ENCODE measurements around the gene ANKLE2. TPM values are rescaled to one million over a fixed set of nuclear protein-coding genes. Genes with fewer than 3 reads are reported as not detected.
"Not testable (repeated sequence)": the region's sequence is repeated elsewhere in the genome, so short reads cannot be mapped to it uniquely, and the experiment has no call there.

Gene ANKLE2
- total and polyA plus RNA-seq, 5 donors from 2014 or later = 20.5 to 91.6 (median 25.8) TPM

DNA sequence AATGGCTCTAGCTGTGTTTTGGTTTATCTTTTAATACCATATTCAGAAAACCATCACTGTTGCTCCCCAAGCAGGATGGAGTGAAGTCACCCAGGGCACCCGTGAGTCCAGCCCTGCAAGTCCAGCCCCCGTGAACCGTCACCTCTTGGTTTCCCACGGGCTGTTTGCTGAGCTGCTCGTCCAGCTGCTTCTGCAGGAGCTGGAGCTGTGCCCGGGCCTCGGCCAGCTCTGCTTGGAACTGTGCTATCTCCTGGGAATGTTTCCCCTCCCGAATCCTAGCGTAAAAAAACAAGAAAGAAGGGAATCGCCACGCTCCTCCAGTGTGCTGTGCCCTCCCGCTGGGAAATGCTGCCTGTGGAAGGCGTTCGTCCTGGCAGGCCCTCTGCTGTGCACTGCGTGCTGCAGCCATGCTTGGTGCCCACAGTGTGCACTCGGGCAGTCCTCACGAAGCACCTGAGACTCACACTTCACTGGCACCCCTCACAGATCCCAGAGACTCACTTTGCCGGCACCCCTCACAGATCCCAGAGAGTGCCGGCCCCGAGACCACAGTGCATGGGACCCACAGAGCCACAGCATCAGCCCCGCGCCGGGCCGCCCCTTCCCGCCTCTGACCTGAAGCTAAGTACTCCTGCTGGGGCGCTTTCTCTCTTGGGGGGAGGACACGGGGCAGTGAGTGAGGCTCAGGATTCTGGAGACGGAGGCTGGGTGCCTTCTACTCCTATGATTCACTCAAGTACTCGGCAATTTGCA, 15.4 kb upstream of the ANKLE2 start:
- Histone ChIP-seq H3K27me3 (ENCODE audit: control insufficient read depth, insufficient read depth, low read length) (no peaks in the 10 kb centered on the region), H3K9me3 (ENCODE audit: control insufficient read depth in 2 of 2, low read length in 2 of 2) (no peaks in the 10 kb centered on the region), H3K27ac (ENCODE audit: insufficient read depth, low read length, poor library complexity, severe bottlenecking) (no peak overlapping the region), H3K36me3 (ENCODE audit: control insufficient read depth, insufficient read depth, low read length) (peaks cover 58% of the 10 kb centered on the region), H3K4me3 (ENCODE audit: low read depth, low read length) (no peak overlapping the region), H3K4me1 (ENCODE audit: control insufficient read depth, insufficient read depth, low read length, poor library complexity, severe bottlenecking) (peaks cover under 1% of the 10 kb centered on the region)
- Mint-ChIP-seq H3K9me3 (no peaks in the 10 kb centered on the region), H3K36me3 (peaks cover 27% of the 10 kb centered on the region), H3K4me1 (peaks cover 0 to 16% (median 0%) of the 10 kb centered on the region in 4 donors), H3K27me3 (no peaks in the 10 kb centered on the region), H3K27ac (no peak overlapping the region), H3K4me3 (no peak overlapping the region)
- ATAC-seq (ENCODE audit: low read depth in 2 of 2) (no peak), DNase-seq (no peak)

DNA sequence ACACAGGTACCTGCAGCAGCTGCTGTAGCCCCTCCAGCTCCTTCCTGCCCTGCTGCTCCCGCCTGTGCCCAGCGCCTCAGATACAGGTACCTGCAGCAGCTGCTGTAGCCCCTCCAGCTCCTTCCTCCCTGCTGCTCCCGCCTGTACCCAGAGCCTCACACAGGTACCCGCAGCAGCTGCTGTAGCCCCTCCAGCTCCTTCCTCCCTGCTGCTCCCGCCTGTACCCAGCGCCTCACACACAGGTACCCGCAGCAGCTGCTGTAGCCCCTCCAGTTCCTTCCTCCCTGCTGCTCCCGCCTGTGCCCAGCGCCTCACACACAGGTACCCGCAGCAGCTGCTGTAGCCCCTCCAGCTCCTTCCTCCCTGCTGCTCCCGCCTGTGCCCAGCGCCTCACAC, 14.6 kb upstream of the ANKLE2 start:
- not testable (repeated sequence) for H3K9me3 Mint-ChIP-seq; H3K27me3 ChIP-seq (ENCODE audit: control insufficient read depth, insufficient read depth, low read length); H3K4me3 ChIP-seq (ENCODE audit: low read depth, low read length); H3K9me3 ChIP-seq (ENCODE audit: control insufficient read depth in 2 of 2, low read length in 2 of 2); H3K27ac ChIP-seq (ENCODE audit: insufficient read depth, low read length, poor library complexity, severe bottlenecking); DNase-seq; H3K4me1 ChIP-seq (ENCODE audit: control insufficient read depth, insufficient read depth, low read length, poor library complexity, severe bottlenecking); H3K27ac Mint-ChIP-seq; ATAC-seq (ENCODE audit: low read depth in 2 of 2); H3K27me3 Mint-ChIP-seq; H3K4me3 Mint-ChIP-seq
- peaks cover 51% of the 10 kb centered on the region for H3K36me3 ChIP-seq (ENCODE audit: control insufficient read depth, insufficient read depth, low read length)
- peaks cover 2 to 22% (median 5%) of the 10 kb centered on the region in 4 donors for H3K4me1 Mint-ChIP-seq
- H3K36me3 Mint-ChIP-seq = peaks cover 27% of the 10 kb centered on the region

DNA sequence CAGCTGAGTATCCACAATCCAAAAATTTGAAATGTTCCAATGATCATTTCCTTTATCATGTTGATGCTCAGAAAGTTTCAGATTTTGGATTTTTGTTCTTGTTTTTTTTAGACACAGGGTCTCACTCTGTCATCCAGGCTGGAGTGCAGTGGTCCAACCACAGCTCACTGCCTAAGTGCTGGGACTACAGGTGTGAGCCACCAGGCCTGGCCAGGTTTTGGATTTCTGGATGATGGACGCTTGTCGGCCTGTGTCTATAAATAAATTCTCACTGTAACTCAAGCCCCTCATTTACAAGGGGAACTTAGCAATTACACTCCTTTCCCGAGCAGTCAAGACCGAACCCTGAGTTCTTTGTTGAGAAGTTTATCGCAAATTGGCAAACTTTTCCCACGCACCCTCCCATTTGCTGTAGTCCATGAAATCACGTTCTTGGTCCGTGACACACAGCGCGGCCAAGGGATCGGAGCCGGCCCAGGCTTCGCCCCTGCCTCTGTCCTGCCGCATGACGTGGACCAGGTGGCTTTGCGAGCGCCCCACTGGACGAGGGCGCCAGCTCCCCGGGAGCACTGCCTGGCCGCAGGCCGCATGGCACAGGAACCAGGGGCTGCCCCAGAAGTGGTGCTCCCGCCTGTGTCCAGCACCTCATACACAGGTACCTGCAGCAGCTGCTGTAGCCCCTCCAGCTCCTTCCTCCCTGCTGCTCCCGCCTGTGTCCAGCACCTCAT, 14.0 kb upstream of the ANKLE2 start:
- Histone ChIP-seq H3K27ac (ENCODE audit: insufficient read depth, low read length, poor library complexity, severe bottlenecking) (no peak overlapping the region), H3K36me3 (ENCODE audit: control insufficient read depth, insufficient read depth, low read length) (peaks cover 48% of the 10 kb centered on the region), H3K4me3 (ENCODE audit: low read depth, low read length) (no peak overlapping the region), H3K9me3 (ENCODE audit: control insufficient read depth in 2 of 2, low read length in 2 of 2) (no peaks in the 10 kb centered on the region), H3K4me1 (ENCODE audit: control insufficient read depth, insufficient read depth, low read length, poor library complexity, severe bottlenecking) (peaks cover 11% of the 10 kb centered on the region), H3K27me3 (ENCODE audit: control insufficient read depth, insufficient read depth, low read length) (no peaks in the 10 kb centered on the region)
- H3K9me3 Mint-ChIP-seq = no peaks in the 10 kb centered on the region
- H3K36me3 Mint-ChIP-seq = peaks cover 25% of the 10 kb centered on the region
- no peak overlapping the region for H3K4me3 Mint-ChIP-seq
- peaks cover 2 to 25% (median 7%) of the 10 kb centered on the region in 4 donors for H3K4me1 Mint-ChIP-seq
- ATAC-seq (ENCODE audit: low read depth in 2 of 2) (no peak), DNase-seq (no peak)
- H3K27me3 Mint-ChIP-seq = no peaks in the 10 kb centered on the region
- no peak overlapping the region for H3K27ac Mint-ChIP-seq

DNA sequence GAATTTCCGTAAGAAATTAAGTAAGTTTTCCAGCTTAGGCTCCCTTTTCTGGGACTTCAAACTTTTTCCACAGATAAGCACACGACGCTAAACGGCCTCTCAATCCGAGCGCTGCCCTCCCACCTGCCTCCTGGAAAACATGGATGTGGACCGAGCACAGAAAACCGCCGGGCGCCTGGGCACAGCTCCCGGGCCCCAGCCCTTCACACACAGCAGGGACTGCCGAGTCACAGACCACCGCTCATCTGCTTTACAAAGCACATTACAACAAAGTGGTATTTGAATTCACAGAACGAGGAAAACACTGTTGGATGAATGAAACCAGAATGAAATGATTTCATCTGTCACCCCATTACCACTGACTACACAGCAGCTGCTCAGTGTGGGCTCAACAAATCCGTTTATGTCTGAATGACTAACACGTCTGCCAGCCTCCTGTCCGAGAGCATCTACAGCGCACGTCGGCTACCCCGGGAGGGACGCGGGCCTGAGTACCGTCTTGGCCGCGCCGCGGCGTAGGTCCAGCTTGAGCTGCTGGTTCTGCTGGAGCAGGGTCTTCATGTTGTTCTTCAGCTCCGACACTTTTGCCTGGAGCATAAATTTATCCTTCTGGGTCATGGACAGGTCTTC, 13.1 kb upstream of the ANKLE2 start:
- no peaks in the 10 kb centered on the region for H3K9me3 ChIP-seq (ENCODE audit: control insufficient read depth in 2 of 2, low read length in 2 of 2)
- peaks cover 41% of the 10 kb centered on the region for H3K36me3 ChIP-seq (ENCODE audit: control insufficient read depth, insufficient read depth, low read length)
- no peak overlapping the region for H3K27ac ChIP-seq (ENCODE audit: insufficient read depth, low read length, poor library complexity, severe bottlenecking)
- peaks cover 2 to 28% (median 7%) of the 10 kb centered on the region in 4 donors for H3K4me1 Mint-ChIP-seq
- ATAC-seq (ENCODE audit: low read depth in 2 of 2) = no peak
- no peaks in the 10 kb centered on the region for H3K27me3 Mint-ChIP-seq
- peak overlapping the region in 1 of 4 donors; percentile 57 for H3K4me3 Mint-ChIP-seq
- H3K27me3 ChIP-seq (ENCODE audit: control insufficient read depth, insufficient read depth, low read length) = no peaks in the 10 kb centered on the region
- H3K4me1 ChIP-seq (ENCODE audit: control insufficient read depth, insufficient read depth, low read length, poor library complexity, severe bottlenecking) = peaks cover 11% of the 10 kb centered on the region
- peak overlapping the region in 1 of 3 donors; percentile 75 for H3K27ac Mint-ChIP-seq
- H3K4me3 ChIP-seq (ENCODE audit: low read depth, low read length) = no peak overlapping the region
- peaks cover 16% of the 10 kb centered on the region for H3K36me3 Mint-ChIP-seq
- no peaks in the 10 kb centered on the region for H3K9me3 Mint-ChIP-seq
- no peak for DNase-seq

DNA sequence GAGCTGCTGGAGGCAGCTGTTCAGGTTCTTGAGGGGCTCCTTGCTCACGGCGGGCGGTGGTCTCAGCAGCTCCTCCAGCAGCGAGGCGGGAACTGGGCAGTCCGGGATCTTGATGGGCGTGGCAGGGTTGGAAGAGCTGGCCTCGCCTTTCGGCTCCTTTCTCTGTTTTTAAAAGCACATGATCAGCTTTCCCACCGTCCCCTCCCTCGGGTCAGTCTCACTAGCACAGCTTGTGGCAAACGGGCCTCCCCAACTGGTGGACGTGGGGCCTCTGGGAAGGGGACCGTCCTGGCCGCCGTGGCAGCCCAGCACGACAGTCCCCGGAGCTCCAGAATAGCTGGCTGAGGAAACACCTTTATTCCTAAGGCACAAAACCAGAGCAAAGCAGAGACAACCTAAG, 12.5 kb upstream of the ANKLE2 start:
- Histone ChIP-seq H3K36me3 (ENCODE audit: control insufficient read depth, insufficient read depth, low read length) (peaks cover 36% of the 10 kb centered on the region), H3K27ac (ENCODE audit: insufficient read depth, low read length, poor library complexity, severe bottlenecking) (no peak overlapping the region), H3K27me3 (ENCODE audit: control insufficient read depth, insufficient read depth, low read length) (no peaks in the 10 kb centered on the region), H3K4me3 (ENCODE audit: low read depth, low read length) (no peak overlapping the region), H3K4me1 (ENCODE audit: control insufficient read depth, insufficient read depth, low read length, poor library complexity, severe bottlenecking) (peaks cover 11% of the 10 kb centered on the region), H3K9me3 (ENCODE audit: control insufficient read depth in 2 of 2, low read length in 2 of 2) (no peaks in the 10 kb centered on the region)
- Mint-ChIP-seq H3K9me3 (no peaks in the 10 kb centered on the region), H3K27ac (no peak overlapping the region), H3K27me3 (no peaks in the 10 kb centered on the region), H3K4me3 (no peak overlapping the region), H3K36me3 (peaks cover 11% of the 10 kb centered on the region), H3K4me1 (peaks cover 2 to 32% (median 7%) of the 10 kb centered on the region in 4 donors)
- ATAC-seq (ENCODE audit: low read depth in 2 of 2) (no peak), DNase-seq (no peak)

DNA sequence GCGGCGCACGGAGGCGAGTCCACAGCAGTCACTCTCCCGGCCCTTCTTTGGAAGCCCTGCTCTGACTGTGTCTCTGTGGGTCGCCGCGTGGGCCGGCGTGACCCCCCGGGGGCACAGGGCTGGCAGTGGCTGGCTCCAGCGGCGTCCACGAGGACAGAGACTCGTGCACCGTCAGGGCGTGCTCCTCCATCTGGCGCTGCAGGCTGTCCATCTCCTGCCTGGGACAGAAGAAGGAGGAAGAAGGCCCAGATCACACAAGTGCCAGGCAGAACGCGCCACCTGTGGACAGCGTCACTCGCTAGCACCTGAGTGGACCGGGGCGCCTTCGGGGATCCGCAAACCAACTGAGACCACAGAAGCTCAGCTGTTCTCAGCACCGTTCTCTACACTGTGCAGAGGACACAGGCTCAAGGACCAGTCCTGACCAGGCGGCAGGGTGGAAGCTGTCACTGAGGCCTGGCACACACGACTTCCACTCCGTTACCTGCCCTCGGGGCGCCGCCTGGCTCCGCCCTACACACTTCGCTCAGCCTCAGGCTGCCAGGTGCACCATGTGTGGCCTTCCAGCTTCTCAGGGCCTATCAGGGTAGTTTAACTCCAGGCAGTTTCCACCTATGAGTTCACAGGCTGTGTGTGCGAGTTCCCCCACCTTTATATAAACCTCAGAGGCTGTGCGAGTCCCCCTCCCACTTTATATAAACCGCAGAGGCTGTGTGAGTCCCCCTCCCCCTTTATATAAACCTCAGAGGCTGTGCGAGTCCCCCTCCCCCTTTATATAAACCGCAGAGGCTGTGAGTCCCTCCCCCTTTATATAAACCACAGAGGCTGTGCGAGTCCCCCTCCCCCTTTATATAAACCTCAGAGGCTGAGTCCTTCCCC, 11.7 kb upstream of the ANKLE2 start:
- Mint-ChIP-seq H3K27ac (no peak overlapping the region), H3K27me3 (no peaks in the 10 kb centered on the region), H3K4me3 (peak overlapping the region in 2 of 4 donors; percentile 16 to 33), H3K4me1 (peaks cover 4 to 38% (median 9%) of the 10 kb centered on the region in 4 donors), H3K36me3 (peaks cover 11% of the 10 kb centered on the region), H3K9me3 (no peaks in the 10 kb centered on the region)
- H3K27me3 ChIP-seq (ENCODE audit: control insufficient read depth, insufficient read depth, low read length) = no peaks in the 10 kb centered on the region
- no peak for DNase-seq
- no peak overlapping the region for H3K27ac ChIP-seq (ENCODE audit: insufficient read depth, low read length, poor library complexity, severe bottlenecking)
- H3K9me3 ChIP-seq (ENCODE audit: control insufficient read depth in 2 of 2, low read length in 2 of 2) = no peaks in the 10 kb centered on the region
- peaks cover 34% of the 10 kb centered on the region for H3K36me3 ChIP-seq (ENCODE audit: control insufficient read depth, insufficient read depth, low read length)
- H3K4me3 ChIP-seq (ENCODE audit: low read depth, low read length) = no peak overlapping the region
- H3K4me1 ChIP-seq (ENCODE audit: control insufficient read depth, insufficient read depth, low read length, poor library complexity, severe bottlenecking) = peaks cover 14% of the 10 kb centered on the region
- no peak for ATAC-seq (ENCODE audit: low read depth in 2 of 2)

DNA sequence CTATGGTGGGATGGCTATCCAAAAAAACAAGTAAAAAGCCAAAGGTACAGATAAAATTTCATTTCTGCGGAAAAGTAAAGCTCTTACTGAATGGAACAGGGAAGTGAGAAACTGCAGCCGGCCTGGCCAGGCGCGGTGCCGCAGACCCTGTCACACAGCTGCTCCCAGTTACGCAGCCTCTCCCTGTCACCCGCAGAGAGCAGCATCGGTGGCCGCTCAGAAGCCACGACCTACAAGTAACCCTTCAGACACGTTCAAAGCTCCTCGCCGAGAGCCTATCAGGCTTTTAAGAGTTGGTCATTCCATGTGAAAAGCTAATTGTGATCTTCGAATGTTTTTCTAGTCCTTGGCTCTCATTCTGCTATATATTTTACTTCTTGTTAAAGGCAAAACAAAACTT, 11.0 kb upstream of the ANKLE2 start:
- no peak for DNase-seq

More for the DNA sequence above, 11.0 kb upstream of the ANKLE2 start:
- Mint-ChIP-seq H3K4me1 (peaks cover 4 to 45% (median 10%) of the 10 kb centered on the region in 4 donors), H3K36me3 (peaks cover 11% of the 10 kb centered on the region), H3K27me3 (no peaks in the 10 kb centered on the region), H3K9me3 (no peaks in the 10 kb centered on the region), H3K4me3 (no peak overlapping the region), H3K27ac (no peak overlapping the region)
- H3K4me1 ChIP-seq (ENCODE audit: control insufficient read depth, insufficient read depth, low read length, poor library complexity, severe bottlenecking) = peaks cover 17% of the 10 kb centered on the region
- no peak overlapping the region for H3K27ac ChIP-seq (ENCODE audit: insufficient read depth, low read length, poor library complexity, severe bottlenecking)
- H3K9me3 ChIP-seq (ENCODE audit: control insufficient read depth in 2 of 2, low read length in 2 of 2) = no peaks in the 10 kb centered on the region
- peak in 1 of 2 donors; percentile 20 for ATAC-seq (ENCODE audit: low read depth in 2 of 2)
- no peaks in the 10 kb centered on the region for H3K27me3 ChIP-seq (ENCODE audit: control insufficient read depth, insufficient read depth, low read length)
- H3K36me3 ChIP-seq (ENCODE audit: control insufficient read depth, insufficient read depth, low read length) = peaks cover 28% of the 10 kb centered on the region
- H3K4me3 ChIP-seq (ENCODE audit: low read depth, low read length) = no peak overlapping the region

Measured in CD4-positive, CD25-positive, alpha-beta regulatory T cell (primary cell).